Measurements from ENCODE around the gene PHLDA3.

The PHLDA3 gene

GRCh38 chr1:201436969-201437368 lies 32.0 kb downstream of the PHLDA3 start:
- DNase-seq (ENCODE audit: low spot score), result no peak
- no peak for TF ChIP-seq CTCF (IDR thresholded peaks at IDR 0.05; ENCODE audit: borderline replicate concordance, control extremely low read depth, extremely low read depth, insufficient read depth, missing control alignments)
- in situ Hi-C loops (cut with MboI; ENCODE audit: low sequenced_read_pairs, unreplicated experiment), result no loop called here

- in situ Hi-C loops (cut with MboI; ENCODE audit: low sequenced_read_pairs, unreplicated experiment), result no loop called here
- no peak for DNase-seq (ENCODE audit: low spot score)
- TF ChIP-seq CTCF (IDR thresholded peaks at IDR 0.05; ENCODE audit: borderline replicate concordance, control extremely low read depth, extremely low read depth, insufficient read depth, missing control alignments), result no peak
These were observed 32.6 kb downstream of the PHLDA3 start for GRCh38 chr1:201436393-201436792.

- in situ Hi-C loops (cut with MboI; ENCODE audit: low sequenced_read_pairs, unreplicated experiment), result no loop called here
- no peak for DNase-seq (ENCODE audit: low spot score)
- TF ChIP-seq CTCF (IDR thresholded peaks at IDR 0.05; ENCODE audit: borderline replicate concordance, control extremely low read depth, extremely low read depth, insufficient read depth, missing control alignments), result no peak
These were observed 34.7 kb downstream of the PHLDA3 start for GRCh38 chr1:201434266-201434665.

GRCh38 chr1:201433609-201434008 lies 35.4 kb downstream of the PHLDA3 start:
- in situ Hi-C loops (cut with MboI; ENCODE audit: low sequenced_read_pairs, unreplicated experiment), result no loop called here
- no peak for DNase-seq (ENCODE audit: low spot score)
- no peak for TF ChIP-seq CTCF (IDR thresholded peaks at IDR 0.05; ENCODE audit: borderline replicate concordance, control extremely low read depth, extremely low read depth, insufficient read depth, missing control alignments)

GRCh38 chr1:201430776-201431175 lies 38.2 kb downstream of the PHLDA3 start:
- no peak for DNase-seq (ENCODE audit: low spot score)
- TF ChIP-seq CTCF (IDR thresholded peaks at IDR 0.05; ENCODE audit: borderline replicate concordance, control extremely low read depth, extremely low read depth, insufficient read depth, missing control alignments), result no peak
- in situ Hi-C loops (cut with MboI; ENCODE audit: low sequenced_read_pairs, unreplicated experiment), result no loop called here

GRCh38 chr1:201429736-201430501 lies 39.1 kb downstream of the PHLDA3 start:
- TF ChIP-seq CTCF (IDR thresholded peaks at IDR 0.05; ENCODE audit: borderline replicate concordance, control extremely low read depth, extremely low read depth, insufficient read depth, missing control alignments), result no peak
- in situ Hi-C loops (cut with MboI; ENCODE audit: low sequenced_read_pairs, unreplicated experiment), result no loop called here
- DNase-seq (ENCODE audit: low spot score), result no peak
